ENCODE measurements around the gene PIM3.

PIM3 gene

DNA sequence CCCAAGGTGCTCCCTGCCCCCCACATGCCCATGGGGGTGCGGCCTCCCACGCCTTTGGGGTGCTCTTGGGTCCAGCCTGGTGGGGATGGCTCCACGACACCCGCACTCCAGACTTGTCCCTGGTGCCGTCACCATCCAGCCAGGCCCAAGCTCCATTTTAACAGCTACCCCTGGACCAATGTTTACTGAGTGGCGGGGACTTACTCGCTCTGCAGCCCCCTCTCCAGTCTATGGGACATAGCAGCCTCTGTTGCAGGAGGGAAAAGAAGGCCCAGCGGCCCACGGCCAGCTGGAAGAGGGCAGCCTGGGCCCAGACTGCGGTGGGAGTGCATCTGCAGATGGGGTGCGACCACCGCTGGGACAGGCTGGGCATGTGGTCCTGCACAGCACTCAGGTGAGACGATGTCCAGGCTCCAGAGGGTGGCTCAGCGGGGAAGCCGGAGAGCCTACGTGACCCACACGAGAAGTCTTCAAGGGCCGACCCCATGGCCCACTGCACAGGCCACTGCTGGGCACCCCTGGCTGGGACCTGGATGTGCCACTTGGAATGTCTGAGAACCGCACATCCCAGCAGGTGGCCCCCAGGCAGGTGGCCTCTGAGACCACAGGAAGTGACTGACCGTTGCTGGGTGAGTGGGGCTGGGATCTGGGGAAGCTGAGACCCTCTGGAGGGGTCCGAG is 33.9 kb downstream of the PIM3 start:
- Histone ChIP-seq H3K9me3 (ENCODE audit: low read length) (no peaks in the 10 kb centered on the region), H3K9ac (ENCODE audit: low read length) (no peak overlapping the region), H3K36me3 (ENCODE audit: insufficient read depth, low read length) (no peaks in the 10 kb centered on the region), H3K27me3 (ENCODE audit: control insufficient read depth in 1 of 2, insufficient read depth in 2 of 2, low read length in 2 of 2) (peaks cover 0 to 11% of the 10 kb centered on the region in 2 donors), H3K27ac (ENCODE audit: low read depth, low read length) (no peak overlapping the region), H3K4me1 (ENCODE audit: insufficient read depth, low read length) (no peaks in the 10 kb centered on the region), H3K4me3 (ENCODE audit: low read depth in 1 of 2, low read length in 2 of 2) (no peak overlapping the region)

GRCh38 chr22:49995041-49995360 is 34.4 kb downstream of the PIM3 start:
- H3K9me3 ChIP-seq (ENCODE audit: low read length), result no peaks in the 10 kb centered on the region
- no peak overlapping the region for H3K9ac ChIP-seq (ENCODE audit: low read length)

GRCh38 chr22:49995361-49996118 is 35.0 kb downstream of the PIM3 start:
- H3K27ac ChIP-seq (ENCODE audit: low read depth, low read length), result no peak overlapping the region
- H3K9me3 ChIP-seq (ENCODE audit: low read length), result no peaks in the 10 kb centered on the region
- no peaks in the 10 kb centered on the region for H3K4me1 ChIP-seq (ENCODE audit: insufficient read depth, low read length)
- no peaks in the 10 kb centered on the region for H3K36me3 ChIP-seq (ENCODE audit: insufficient read depth, low read length)
- H3K9ac ChIP-seq (ENCODE audit: low read length), result no peak overlapping the region
- peaks cover 0 to 19% of the 10 kb centered on the region in 2 donors for H3K27me3 ChIP-seq (ENCODE audit: control insufficient read depth in 1 of 2, insufficient read depth in 2 of 2, low read length in 2 of 2)
- H3K4me3 ChIP-seq (ENCODE audit: low read depth in 1 of 2, low read length in 2 of 2), result no peak overlapping the region

More at GRCh38 chr22:49995041-49995360, 34.4 kb downstream of the PIM3 start:
- H3K4me1 ChIP-seq (ENCODE audit: insufficient read depth, low read length), result no peaks in the 10 kb centered on the region
- no peak overlapping the region for H3K4me3 ChIP-seq (ENCODE audit: low read depth in 1 of 2, low read length in 2 of 2)
- no peaks in the 10 kb centered on the region for H3K36me3 ChIP-seq (ENCODE audit: insufficient read depth, low read length)
- H3K27me3 ChIP-seq (ENCODE audit: control insufficient read depth in 1 of 2, insufficient read depth in 2 of 2, low read length in 2 of 2), result peaks cover 0 to 14% of the 10 kb centered on the region in 2 donors
- no peak overlapping the region for H3K27ac ChIP-seq (ENCODE audit: low read depth, low read length)

DNA sequence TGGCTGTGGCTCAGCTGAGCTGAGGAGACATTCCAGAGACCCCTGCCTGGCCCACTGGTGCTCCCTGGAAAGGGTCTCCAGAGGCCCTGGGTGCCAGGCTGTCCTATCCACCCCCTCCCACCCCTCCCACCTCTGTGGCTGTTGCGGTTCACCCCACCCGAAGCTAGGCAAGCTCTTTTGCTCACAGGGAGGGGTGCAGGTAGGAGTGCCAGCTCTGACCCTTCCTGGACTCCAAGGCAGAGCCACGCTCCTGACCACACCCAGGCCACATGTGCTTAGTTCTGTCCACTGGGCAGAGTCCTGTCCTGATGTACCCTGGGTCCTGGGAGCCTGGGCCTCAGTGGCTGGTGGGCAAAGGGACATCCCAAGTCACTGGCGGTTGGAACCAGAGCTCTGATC is 35.5 kb downstream of the PIM3 start:
- no peak overlapping the region for H3K9ac ChIP-seq (ENCODE audit: low read length)
- no peak overlapping the region for H3K27ac ChIP-seq (ENCODE audit: low read depth, low read length)
- H3K36me3 ChIP-seq (ENCODE audit: insufficient read depth, low read length), result no peaks in the 10 kb centered on the region
- H3K4me3 ChIP-seq (ENCODE audit: low read depth in 1 of 2, low read length in 2 of 2), result no peak overlapping the region
- no peaks in the 10 kb centered on the region for H3K4me1 ChIP-seq (ENCODE audit: insufficient read depth, low read length)
- H3K9me3 ChIP-seq (ENCODE audit: low read length), result no peaks in the 10 kb centered on the region
- peaks cover 0 to 23% of the 10 kb centered on the region in 2 donors for H3K27me3 ChIP-seq (ENCODE audit: control insufficient read depth in 1 of 2, insufficient read depth in 2 of 2, low read length in 2 of 2)

DNA sequence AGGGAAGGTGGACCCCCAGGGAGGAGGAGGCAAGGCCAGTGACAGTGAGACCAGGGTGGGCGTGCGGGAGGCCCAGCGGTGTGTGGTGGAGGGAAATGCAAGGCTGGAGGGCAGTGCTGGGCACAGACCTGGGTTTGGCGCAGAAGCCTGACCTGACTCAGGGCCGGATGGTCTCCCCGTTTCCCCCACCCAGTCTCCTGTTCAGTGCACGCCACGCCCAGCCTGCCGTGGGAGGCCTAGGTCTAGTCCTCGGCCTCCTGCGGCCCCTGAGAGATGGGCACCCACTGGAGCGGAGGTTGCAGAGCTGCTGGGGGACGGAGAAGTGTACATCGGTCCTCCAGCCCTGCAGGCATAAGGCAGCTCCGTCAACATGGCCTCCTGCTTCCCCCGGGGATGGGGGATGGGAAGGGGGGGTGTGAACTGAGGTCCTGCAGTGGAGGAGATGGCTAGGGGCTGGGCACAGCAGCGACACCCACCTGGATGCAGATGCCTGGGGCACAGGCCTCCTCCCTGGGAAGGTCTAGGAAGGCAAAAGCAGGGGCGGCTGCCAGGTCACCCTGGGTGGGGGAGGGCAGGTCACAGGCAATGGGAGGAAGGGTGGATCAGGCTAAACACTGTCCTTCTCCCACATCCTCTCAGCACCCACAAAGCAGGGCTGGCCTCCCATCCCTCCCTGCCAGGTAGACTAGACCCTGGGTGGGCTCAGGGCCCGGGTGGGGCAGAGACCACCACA is 36.1 kb downstream of the PIM3 start:
- H3K4me3 ChIP-seq (ENCODE audit: low read depth in 1 of 2, low read length in 2 of 2), result no peak overlapping the region
- H3K27me3 ChIP-seq (ENCODE audit: control insufficient read depth in 1 of 2, insufficient read depth in 2 of 2, low read length in 2 of 2), result peaks cover 0 to 27% of the 10 kb centered on the region in 2 donors
- H3K9me3 ChIP-seq (ENCODE audit: low read length), result no peaks in the 10 kb centered on the region
- H3K9ac ChIP-seq (ENCODE audit: low read length), result no peak overlapping the region
- H3K4me1 ChIP-seq (ENCODE audit: insufficient read depth, low read length), result no peaks in the 10 kb centered on the region
- no peak overlapping the region for H3K27ac ChIP-seq (ENCODE audit: low read depth, low read length)
- H3K36me3 ChIP-seq (ENCODE audit: insufficient read depth, low read length), result no peaks in the 10 kb centered on the region

DNA sequence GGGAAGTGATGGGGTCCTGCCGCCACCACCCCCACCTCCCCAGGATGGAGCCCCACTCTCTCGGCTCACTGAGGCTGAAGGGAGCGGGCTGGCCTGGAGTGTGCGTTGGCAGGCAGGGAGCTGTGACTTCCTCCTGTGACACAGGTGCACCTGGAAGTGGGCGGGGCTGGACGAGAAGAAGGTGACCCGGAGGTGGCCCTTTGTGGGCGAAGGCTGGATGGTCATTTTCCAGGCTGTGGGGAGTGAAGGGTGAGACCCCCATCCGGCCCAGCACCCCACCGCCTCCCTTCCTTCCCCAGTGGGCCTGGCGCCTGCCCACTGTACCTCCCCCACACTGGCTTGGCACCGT is 36.7 kb downstream of the PIM3 start:
- peaks cover 0 to 28% of the 10 kb centered on the region in 2 donors for H3K27me3 ChIP-seq (ENCODE audit: control insufficient read depth in 1 of 2, insufficient read depth in 2 of 2, low read length in 2 of 2)
- no peak overlapping the region for H3K9ac ChIP-seq (ENCODE audit: low read length)
- H3K4me3 ChIP-seq (ENCODE audit: low read depth in 1 of 2, low read length in 2 of 2), result no peak overlapping the region

DNA sequence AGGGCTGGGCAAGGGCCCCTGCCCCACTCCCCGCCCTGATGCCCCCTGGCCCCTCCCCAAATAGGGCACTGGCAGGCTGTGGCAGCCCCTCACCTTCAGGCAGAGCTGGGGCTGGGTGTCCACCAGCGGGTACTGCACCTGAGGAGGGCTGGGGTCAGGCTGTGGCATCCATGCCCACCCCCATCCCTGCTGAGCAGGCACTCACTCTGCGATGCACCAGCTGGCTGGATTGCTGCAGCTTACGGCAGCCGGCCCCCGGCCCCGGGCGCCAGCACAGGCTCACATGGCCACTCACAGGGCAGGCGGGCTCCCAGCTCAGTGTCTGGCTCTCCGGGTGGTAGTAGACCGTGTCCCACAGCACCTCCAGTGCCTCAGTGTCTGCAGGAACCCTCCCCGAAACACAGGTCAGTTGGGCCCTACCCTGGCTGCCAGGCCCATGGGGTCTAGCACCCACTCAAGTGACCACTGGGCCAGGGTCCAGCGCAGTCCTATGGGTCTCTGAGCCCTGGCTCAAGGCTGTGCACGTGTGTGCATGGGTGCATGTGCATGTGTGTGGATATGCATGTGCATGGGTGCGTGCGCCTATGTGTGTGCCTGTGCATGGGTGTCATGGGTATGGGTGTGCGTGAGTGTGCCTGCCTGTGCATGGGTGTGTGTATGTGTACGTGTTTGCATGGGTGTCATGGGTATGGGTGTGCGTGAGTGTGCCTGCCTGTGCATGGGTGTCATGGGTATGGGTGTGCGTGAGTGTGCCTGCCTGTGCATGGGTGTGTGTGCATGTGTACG is 37.6 kb downstream of the PIM3 start:
- peaks cover 0 to 28% of the 10 kb centered on the region in 2 donors for H3K27me3 ChIP-seq (ENCODE audit: control insufficient read depth in 1 of 2, insufficient read depth in 2 of 2, low read length in 2 of 2)
- H3K4me1 ChIP-seq (ENCODE audit: insufficient read depth, low read length), result no peaks in the 10 kb centered on the region
- H3K36me3 ChIP-seq (ENCODE audit: insufficient read depth, low read length), result no peaks in the 10 kb centered on the region
- no peak overlapping the region for H3K4me3 ChIP-seq (ENCODE audit: low read depth in 1 of 2, low read length in 2 of 2)
- H3K9me3 ChIP-seq (ENCODE audit: low read length), result no peaks in the 10 kb centered on the region
- no peak overlapping the region for H3K9ac ChIP-seq (ENCODE audit: low read length)
- H3K27ac ChIP-seq (ENCODE audit: low read depth, low read length), result no peak overlapping the region

More for the DNA sequence above, 36.7 kb downstream of the PIM3 start:
- H3K4me1 ChIP-seq (ENCODE audit: insufficient read depth, low read length), result no peaks in the 10 kb centered on the region
- H3K9me3 ChIP-seq (ENCODE audit: low read length), result no peaks in the 10 kb centered on the region
- H3K36me3 ChIP-seq (ENCODE audit: insufficient read depth, low read length), result no peaks in the 10 kb centered on the region
- no peak overlapping the region for H3K27ac ChIP-seq (ENCODE audit: low read depth, low read length)

DNA sequence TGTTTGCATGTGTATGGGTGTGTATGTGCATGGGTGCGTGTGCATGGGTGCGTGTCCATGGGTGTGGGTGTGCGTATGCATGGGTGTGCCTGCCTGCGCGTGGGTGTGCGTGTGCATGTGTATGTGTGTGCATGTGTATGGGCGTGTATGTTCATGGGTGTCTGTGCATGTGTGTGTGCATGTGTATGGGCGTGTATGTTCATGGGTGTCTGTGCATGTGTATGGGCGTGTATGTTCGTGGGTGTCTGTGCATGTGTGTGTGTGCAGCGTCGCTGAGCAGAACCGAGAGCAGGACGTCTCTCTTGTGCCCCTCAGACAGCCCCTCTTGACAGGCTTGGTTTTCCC is 38.1 kb downstream of the PIM3 start:
- Histone ChIP-seq H3K9ac (ENCODE audit: low read length) (no peak overlapping the region), H3K4me1 (ENCODE audit: insufficient read depth, low read length) (no peaks in the 10 kb centered on the region), H3K9me3 (ENCODE audit: low read length) (no peaks in the 10 kb centered on the region), H3K27ac (ENCODE audit: low read depth, low read length) (no peak overlapping the region), H3K36me3 (ENCODE audit: insufficient read depth, low read length) (no peaks in the 10 kb centered on the region), H3K27me3 (ENCODE audit: control insufficient read depth in 1 of 2, insufficient read depth in 2 of 2, low read length in 2 of 2) (peaks cover 0 to 25% of the 10 kb centered on the region in 2 donors), H3K4me3 (ENCODE audit: low read depth in 1 of 2, low read length in 2 of 2) (no peak overlapping the region)

GRCh38 chr22:49999063-49999945 is 38.7 kb downstream of the PIM3 start:
- no peaks in the 10 kb centered on the region for H3K36me3 ChIP-seq (ENCODE audit: insufficient read depth, low read length)
- H3K4me3 ChIP-seq (ENCODE audit: low read depth in 1 of 2, low read length in 2 of 2), result no peak overlapping the region

DNA sequence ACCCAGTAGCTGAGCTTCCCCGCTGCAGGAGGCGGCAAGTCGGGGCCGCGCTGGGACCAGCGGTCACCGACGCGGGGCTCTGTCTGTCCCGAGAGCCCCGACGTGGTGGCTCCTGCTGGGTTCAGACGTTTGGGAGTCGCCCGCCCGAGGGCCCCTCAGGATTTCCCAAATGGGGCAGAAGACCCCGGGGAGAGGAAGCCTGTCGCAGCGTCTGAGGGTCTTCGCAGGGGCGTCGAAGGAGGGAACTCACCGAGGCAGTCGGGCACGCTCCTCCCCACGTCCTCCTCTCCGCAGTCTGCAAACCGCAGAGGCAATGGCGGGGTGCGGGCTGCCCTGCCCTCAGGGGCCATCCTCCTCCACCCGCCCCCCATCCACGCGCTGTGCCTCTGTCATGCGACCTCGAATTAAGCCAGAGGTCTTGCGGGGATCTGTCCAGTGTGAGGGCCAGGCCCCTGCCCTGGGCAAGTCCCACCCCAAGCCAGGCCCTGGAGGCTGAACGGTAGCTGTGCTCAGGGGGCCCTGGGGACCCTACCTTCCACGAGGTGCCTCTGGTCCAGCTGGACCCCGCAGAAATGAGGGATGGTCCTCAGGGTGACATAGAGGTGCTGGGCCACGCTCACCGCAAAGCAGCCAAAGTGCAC is 39.5 kb downstream of the PIM3 start:
- Histone ChIP-seq H3K4me3 (ENCODE audit: low read depth in 1 of 2, low read length in 2 of 2) (no peak overlapping the region), H3K27me3 (ENCODE audit: control insufficient read depth in 1 of 2, insufficient read depth in 2 of 2, low read length in 2 of 2) (peaks cover 0 to 23% of the 10 kb centered on the region in 2 donors), H3K9me3 (ENCODE audit: low read length) (no peaks in the 10 kb centered on the region), H3K36me3 (ENCODE audit: insufficient read depth, low read length) (no peaks in the 10 kb centered on the region), H3K4me1 (ENCODE audit: insufficient read depth, low read length) (no peaks in the 10 kb centered on the region), H3K9ac (ENCODE audit: low read length) (no peak overlapping the region), H3K27ac (ENCODE audit: low read depth, low read length) (no peak overlapping the region)

More at GRCh38 chr22:49999063-49999945, 38.7 kb downstream of the PIM3 start:
- H3K27me3 ChIP-seq (ENCODE audit: control insufficient read depth in 1 of 2, insufficient read depth in 2 of 2, low read length in 2 of 2), result peaks cover 0 to 23% of the 10 kb centered on the region in 2 donors
- H3K4me1 ChIP-seq (ENCODE audit: insufficient read depth, low read length), result no peaks in the 10 kb centered on the region
- no peak overlapping the region for H3K9ac ChIP-seq (ENCODE audit: low read length)
- H3K27ac ChIP-seq (ENCODE audit: low read depth, low read length), result no peak overlapping the region
- H3K9me3 ChIP-seq (ENCODE audit: low read length), result no peaks in the 10 kb centered on the region

Measured in muscle layer of colon (tissue), 2 donors.